HG02943 (cell line): ENCODE results near the gene SMIM44.
A peak's percentile ranks its signal among the peaks of the same experiment; 100 is the strongest.
"Not testable (repeated sequence)": the region's sequence is repeated elsewhere in the genome, so short reads cannot be mapped to it uniquely, and the experiment has no call there.

ENCODE experiments used
- ATAC-seq: cut with Tn5 transposase; IDR thresholded peaks from one replicate; pipeline ENCODE4 v1.9.1; 2021; ENCODE audit warnings: mild to moderate bottlenecking, low read depth, moderate library complexity; ENCODE audit not compliant: unreplicated experiment

Gene SMIM44

DNA sequence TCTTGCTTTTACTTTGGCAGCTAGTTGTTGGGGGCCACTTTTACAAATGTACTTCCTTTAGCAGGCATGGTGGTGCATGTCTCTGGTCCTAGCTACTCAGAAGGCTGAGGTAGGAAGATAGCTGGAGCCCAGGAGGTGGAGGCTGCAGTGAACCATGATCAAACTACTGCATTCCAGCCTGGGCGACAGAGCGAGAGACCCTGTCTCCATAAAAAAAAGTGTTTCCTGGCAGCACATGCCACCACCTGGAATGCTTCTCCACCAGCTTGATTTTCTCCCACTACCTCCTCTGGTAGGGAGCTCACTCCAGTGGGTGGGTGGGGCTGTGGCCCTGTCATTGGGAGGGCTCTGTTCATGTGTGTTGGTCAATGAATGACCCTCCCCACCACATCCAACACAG is 35.4 kb upstream of the SMIM44 start:
- no peak for ATAC-seq

DNA sequence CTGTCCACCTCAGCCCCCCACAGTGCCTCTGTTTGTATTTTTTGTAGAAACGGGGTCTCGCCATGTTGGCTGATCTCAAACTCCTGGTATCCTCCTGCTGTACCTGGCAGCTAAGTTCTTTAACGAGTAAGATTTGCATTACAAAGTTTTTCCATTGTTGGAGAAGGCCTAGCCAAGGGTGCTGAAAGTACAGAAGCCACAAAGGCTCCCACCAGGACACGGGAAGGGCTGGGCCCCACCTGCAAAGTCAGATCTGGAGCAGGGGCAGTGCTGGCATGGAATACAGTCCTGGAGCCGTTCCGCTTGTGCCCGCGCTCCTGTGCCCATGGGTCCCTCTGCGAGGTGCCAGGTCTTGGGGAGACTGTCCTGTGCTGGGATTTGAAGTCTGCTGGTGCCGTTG is 35.0 kb upstream of the SMIM44 start:
- ATAC-seq = no peak

DNA sequence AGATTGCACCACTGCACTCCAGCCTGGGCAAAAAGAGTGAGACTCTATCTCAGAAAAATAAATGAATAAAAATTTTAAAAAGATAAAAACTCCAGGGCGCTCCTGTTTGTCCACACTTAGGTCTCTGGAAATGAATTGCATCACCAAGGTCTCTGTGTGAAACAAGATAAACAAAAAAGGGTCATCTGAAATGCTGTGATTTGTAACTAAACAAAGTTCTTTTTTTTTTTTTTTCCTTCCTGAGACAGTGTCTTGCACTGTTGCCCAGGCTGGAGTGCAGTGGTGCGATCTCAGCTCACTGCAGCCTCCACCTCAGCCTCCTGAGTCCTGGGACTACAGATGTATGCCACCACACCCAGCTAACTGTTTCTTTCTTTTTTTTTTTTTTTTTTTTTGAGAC is 34.4 kb upstream of the SMIM44 start:
- ATAC-seq = no peak

DNA sequence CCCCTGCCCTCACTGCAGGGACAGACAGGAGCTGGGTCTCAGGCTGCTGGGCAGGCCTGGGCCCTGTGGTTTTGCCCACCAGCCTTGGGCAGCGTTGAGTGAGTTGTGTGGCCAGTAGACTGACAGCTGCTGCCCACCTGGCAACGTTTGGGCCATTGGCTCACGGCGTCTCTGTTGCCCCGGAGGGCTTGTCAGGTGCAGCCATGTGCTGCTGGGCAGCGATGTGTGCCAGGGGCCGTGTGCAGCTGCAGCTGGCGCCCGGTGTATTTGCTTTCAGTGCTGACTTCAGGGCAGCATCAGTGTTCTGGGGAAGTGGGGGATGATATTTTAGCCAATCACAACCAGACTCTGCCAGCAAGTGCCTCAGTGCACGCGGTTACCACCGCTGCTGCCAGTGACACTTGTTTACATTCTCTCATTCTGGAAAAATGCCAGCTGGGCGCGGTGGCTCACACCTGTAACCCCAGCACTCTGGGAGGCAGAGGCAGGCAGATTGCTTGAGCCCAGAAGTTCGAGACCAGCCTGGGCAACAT is 33.5 kb upstream of the SMIM44 start:
- ATAC-seq = no peak

DNA sequence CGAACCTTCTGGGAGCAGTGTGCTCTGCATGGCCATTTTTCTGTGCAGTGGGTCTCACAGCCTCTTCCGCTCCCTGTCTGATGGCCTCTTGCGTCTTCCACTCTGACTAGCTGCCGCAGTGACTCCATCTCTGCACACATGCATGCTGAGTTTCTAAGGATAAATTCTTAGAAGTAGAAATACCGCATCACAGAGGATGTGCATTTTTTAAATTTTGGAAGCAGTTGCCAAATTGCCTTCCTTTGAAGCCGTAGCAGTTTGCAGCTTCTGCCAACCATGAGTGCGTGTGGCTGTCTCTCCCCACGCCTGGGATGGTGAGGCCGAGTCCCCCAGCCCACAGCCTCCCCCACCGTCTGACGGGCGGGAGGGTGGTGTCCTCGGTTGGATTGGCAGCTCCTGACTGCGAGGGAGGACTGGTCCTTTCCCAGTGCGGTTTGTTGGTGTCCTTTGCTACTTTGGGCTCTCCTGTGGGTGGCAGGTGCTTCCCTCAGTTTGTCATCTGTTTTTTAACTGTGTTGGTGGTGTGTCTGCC is 32.7 kb upstream of the SMIM44 start:
- no peak for ATAC-seq

GRCh38 chr19:3514930-3515329 is 31.7 kb upstream of the SMIM44 start:
- no peak for ATAC-seq

DNA sequence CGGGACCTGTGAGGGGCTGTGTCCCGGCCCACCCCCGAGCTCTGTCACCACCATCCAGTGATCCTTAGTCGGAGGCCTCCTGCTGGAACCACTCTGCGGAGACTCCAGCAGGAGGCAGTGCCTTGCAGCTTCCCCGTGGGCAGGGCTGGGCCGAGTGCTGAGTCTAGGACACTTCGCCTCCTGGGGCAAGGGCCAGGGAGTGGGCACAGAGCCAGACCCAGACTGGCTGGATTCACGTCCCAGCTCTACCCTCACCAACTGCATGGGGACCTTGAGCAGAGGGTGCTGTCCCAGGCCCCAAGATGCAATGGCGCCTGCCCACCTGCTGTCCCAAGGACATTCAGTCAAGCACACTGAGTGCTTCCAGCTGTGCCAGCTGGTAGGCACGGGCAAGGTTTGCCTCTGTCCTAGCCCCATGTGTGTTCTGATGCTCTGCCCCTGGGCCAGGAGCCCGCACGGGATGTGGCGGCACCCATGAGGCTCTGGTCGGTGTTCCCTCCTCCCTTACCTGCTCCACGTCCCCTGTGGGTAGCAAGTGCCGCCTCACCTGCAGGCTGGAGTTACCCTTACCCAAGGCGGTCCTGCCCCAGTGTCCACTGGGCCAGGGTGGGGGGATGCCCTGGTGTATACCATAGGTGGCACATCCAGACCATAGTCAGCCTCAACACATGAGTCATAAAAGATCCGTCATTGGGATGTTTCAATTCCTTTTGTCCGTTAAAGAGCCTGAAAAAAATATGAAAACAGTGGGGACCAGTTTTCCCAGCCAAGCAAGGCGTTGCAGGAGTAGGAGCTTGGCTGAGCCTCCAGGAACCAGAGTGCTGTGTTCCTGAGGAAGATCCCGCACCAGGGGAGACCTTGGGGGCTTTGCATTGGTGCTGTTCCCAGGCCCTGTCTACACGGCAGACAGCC is 30.2 kb upstream of the SMIM44 start:
- no peak for ATAC-seq

DNA sequence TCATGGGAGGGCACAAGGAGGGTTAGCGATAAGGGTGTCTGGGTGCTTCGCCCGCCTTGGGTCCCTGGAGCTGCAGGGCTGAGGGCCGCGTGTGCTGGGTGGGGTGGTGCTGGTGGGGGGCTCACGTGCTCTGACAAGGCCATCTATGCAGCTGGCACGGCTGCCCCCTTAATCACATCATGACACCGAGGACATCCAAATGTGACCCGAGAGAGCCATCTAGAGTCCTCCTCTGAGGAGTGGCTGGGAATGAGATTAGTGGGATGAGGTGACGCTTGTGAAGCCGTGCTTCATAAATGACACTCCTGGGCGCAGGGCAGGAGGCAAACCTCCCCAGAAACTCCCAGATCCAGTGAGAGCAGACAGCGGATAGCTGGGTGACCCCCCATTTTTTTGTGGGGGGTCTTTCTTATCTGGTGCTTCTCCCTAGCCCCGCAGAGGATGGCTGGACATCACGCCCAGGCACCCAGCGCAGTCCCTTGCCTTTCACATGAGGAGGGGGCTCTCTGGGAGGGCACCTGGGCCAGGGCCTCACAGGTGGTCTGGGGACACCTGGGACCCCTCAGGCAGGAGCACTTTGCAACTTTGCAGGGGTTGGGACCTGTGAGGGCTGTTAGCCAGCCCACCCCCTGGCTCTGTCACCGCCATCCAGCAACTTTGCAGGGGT is 29.5 kb upstream of the SMIM44 start:
- ATAC-seq = no peak

DNA sequence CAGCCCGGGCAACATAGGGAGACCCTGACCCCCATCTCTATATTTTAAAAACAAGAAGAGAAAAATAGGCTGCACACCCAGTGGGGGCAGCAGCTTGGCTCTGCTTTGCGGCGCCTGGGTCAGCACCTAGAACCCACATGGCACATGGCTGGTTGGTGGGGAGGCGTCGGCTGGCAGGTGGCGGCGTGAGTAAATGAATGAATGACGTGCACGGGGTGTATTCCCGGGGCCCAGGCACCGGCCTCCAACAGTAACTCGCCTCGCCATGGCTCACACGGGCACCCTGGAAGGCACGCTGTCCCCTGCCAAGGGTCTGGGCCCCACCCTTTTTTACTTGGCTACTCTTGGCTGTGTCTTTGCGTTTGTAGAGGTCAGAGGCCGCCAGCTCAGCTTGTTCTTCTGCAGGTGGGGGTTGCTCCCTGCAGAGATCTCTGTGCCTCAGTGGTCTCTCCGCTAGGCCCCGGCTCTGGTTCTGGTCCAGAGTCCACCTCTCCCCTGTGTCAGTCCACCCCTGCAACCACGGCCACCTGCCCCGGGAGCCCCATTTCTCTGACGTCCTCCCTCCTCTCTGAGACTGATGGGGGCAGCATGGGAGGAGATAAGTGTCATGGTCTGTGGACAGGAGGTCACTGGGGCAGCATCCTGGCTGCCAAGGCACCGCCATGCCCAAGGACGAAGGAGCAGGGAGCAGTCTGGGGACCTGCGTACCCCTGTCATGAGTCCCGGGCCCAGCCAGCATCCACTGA is 28.4 kb upstream of the SMIM44 start:
- ATAC-seq = no peak

DNA sequence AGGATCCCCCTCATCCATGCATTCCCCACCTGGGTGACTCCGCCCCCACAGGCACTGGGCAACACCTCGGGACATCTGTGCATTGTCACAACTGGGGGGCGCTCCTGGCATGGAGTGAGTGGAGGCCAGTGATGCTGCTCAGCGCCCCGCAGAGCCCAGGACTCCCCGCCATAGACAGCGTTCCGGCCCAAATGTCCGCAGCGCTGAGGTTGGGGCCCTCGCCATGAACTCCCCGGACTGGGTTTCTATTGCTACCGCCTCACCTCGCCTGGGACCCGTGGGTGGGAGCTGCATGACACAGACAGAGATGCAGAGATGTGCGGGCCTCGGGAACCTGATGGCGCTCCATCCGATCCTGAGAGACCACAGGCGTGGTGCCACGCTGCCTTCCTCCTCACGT is 27.5 kb upstream of the SMIM44 start:
- no peak for ATAC-seq

DNA sequence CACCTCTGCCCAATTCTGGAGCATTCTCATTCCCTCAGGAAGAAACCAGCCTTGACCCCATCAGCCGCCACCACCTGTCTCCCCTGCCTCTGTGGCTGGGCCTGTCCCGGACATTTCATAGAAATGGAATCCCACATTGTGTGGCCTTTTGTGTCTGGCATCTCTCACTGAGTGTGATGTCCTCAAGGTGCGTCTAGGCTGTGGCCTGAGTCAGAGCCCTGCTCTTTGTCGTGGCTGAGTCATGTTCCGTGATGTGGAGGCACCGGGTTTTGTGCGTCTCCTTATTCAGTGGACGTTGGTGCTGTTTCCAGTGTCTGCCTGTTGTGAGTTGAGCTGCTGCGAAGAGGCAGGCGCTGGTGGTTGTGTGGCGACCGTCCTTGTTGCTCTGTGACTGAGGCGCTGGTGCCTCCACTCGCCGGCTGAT is 26.3 kb upstream of the SMIM44 start:
- no peak for ATAC-seq

GRCh38 chr19:3508771-3509535 is 25.7 kb upstream of the SMIM44 start:
- ATAC-seq = no peak

DNA sequence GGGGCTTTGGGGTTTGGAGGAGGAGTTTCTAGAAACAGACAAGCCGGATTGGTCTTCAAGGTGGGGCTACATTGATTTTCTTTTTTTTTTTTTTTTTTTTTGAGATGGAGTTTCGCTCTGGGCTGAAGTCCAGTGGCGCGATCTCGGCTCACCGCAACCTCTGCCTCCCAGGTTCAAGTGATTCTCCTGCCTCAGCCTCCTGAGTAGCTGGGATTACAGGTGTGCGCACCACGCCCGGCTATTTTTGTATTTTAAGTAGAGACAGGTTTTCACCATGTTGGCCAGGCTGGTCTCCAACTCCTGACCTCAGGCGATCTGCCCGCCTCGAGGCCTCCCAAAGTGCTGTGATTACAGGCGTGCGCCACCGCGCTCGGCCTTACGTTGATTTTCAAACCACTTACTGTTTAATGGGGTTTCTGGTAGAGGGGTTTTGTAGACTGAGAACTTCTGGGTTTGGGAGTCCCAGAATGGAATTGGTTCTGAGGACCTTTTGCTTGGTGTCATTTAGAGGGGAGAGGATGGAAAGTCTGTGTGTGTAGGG is 24.9 kb upstream of the SMIM44 start:
- ATAC-seq = not testable (repeated sequence)

DNA sequence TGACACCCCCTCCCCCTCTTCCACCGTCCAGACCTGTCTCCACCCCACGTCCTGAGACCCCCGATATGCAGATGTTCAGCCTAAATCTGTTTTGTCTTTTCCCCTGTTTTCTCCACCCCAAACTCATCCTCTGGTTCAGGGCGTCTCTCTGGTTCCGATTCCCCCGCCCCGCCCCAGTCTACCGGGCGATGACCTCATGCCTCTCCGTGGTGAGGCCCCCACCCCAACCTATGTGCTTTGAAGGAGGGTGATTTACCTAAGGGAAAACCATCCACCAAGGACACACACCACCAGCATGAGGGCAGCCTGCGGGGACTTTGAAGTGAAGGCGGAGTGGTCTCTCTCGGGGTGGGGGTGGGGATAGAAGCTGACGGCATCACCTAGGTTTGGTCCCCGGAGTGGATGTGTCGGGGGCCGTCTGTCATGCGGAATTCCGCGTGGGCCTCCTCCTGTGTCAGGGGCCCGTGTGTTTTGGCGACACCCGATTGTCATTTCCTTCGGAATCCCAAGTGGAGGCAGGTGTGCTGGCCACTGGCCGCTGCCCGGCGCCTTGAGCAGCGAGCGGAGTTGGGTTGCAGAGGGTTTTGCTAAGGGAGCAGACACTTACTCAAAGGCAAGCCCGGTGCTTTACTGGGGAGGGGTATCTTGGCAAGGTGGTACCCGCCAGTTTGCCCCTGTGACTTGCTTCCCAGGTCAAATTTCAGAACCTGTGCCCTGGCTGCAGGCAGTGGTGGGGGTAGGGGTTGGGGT is 24.3 kb upstream of the SMIM44 start:
- no peak for ATAC-seq

DNA sequence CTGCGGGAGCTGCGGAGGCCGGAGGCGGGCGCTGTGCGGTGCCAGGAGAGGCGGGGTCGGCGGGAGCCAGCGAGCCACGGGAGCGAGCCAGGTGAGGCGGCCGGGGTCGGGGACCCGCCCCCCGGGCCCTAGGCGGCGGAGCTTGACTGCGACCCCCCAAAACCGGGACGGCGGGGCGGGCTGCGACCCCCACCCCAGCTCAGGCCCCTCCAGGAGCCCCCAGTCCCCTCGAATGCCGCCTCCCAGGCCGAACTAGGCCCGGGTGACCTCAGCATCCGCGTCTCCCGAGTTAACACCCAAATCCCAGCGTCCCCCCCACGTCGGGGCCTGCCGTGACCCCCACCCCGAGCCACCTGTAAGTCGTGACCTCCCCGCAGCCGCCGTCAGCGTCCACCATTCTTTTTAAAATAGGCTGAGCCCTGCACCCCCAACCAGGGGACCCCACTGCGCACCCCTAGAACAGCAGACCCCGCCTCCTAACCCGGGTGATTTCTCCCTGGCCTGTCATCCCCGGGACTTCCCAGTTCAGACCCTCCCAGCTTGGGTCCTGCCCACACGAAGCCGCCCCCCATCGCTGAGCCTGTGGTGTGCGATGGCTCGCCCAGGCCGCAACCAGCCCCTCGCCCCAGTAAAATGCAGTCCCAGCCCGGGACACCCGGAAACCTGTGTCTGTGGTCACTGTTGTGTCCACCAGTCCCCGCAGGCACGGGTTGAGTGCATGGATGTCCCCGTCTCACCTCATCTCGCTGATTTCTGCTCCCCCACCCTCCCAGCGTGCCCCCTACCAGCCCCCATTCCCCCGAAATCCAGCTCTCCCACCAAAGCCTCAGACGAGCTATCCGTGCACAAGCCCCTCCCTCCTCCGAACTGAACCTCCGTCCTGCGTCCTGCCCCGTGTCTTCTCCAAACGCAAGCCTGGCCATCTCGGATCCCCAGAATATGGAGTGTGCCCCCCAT is 23.4 kb upstream of the SMIM44 start:
- no peak for ATAC-seq

GRCh38 chr19:3505598-3506383 is 22.6 kb upstream of the SMIM44 start, which contains the start of gene FZR1:
TSS of gene FZR1 (plus strand) at chr19:3506311. CDS start at chr19:3522990, 16,679 bp downstream.
- peak; percentile 80 for ATAC-seq

DNA sequence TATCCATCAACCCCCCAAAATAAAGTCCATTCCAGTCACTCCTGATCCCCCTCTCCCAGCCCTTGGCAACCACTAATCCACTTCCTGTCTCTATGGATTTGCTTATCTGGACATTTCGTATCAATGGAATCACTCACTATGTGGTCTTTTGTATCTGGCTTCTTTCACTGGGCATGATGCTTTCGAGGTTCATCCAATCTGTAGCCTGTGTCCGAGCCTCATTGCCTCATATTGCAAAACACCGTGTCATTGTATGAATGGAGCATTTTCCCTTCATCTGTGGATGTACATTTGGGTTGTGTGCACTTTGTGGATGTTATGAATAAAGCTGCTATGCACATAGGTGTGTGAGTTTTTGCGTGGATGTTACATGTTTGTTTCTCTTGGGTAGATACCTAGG is 21.5 kb upstream of the SMIM44 start:
- no peak for ATAC-seq
